GM18870 (cell line): ENCODE results near the gene NADK.

Source experiments
- ATAC-seq: cut with Tn5 transposase; IDR thresholded peaks from one replicate; pipeline ENCODE4 v1.9.1; 2021; ENCODE audit warnings: moderate library complexity; ENCODE audit not compliant: unreplicated experiment

Gene NADK

GRCh38 chr1:1764876-1765470, 13.3 kb downstream of the NADK start:
- ATAC-seq, result no peak

GRCh38 chr1:1763657-1764621, 14.3 kb downstream of the NADK start:
- ATAC-seq, result no peak

- no peak for ATAC-seq
Observed at GRCh38 chr1:1761504-1762376, 16.5 kb downstream of the NADK start.

GRCh38 chr1:1760715-1761114, 17.6 kb downstream of the NADK start:
- ATAC-seq, result no peak

- no peak for ATAC-seq
Observed at GRCh38 chr1:1760345-1760650, 18.0 kb downstream of the NADK start.

GRCh38 chr1:1759456-1760344, 18.6 kb downstream of the NADK start:
- ATAC-seq, result no peak

- ATAC-seq, result no peak
Observed at GRCh38 chr1:1758692-1759455, 19.4 kb downstream of the NADK start.

- no peak for ATAC-seq
Observed at GRCh38 chr1:1758059-1758621, 20.1 kb downstream of the NADK start.

- no peak for ATAC-seq
Observed at GRCh38 chr1:1757422-1758058, 20.7 kb downstream of the NADK start.

- no peak for ATAC-seq
Observed at GRCh38 chr1:1756661-1757421, 21.4 kb downstream of the NADK start.

- no peak for ATAC-seq
Observed at GRCh38 chr1:1755852-1756251, 22.4 kb downstream of the NADK start.

- no peak for ATAC-seq
Observed at GRCh38 chr1:1755426-1755825, 22.8 kb downstream of the NADK start.

GRCh38 chr1:1754051-1754815, 24.0 kb downstream of the NADK start:
- no peak for ATAC-seq

GRCh38 chr1:1753607-1754005, 24.7 kb downstream of the NADK start:
- no peak for ATAC-seq

- ATAC-seq, result no peak
Observed at GRCh38 chr1:1752636-1753606, 25.3 kb downstream of the NADK start.

GRCh38 chr1:1752190-1752589, 26.1 kb downstream of the NADK start:
- no peak for ATAC-seq
